Thyroid gland (tissue), 4 donors: ENCODE results near the gene BOK. TPM values are rescaled to one million over a fixed set of nuclear protein-coding genes. Genes with fewer than 3 reads are reported as not detected.

Experiments used
- DNase-seq, 2 donors: peaks; one replicate each; pipeline ENCODE4 v3.0.0-alpha.2; 2019
- H3K27ac ChIP-seq, 3 donors: fragments of 200-600 bp; sonication (generic); 1 replicate in 2 of 3; 2 replicates in 1 of 3; pipeline ENCODE4 v1.5.1; 2016 to 2019; ENCODE audit warnings: mild to moderate bottlenecking in 1 of 3, moderate library complexity in 1 of 3
- H3K27me3 ChIP-seq: fragments of 200-600 bp; sonication (generic); one replicate; pipeline ENCODE4 v1.5.1; 2019
- H3K36me3 ChIP-seq, 2 donors: fragments of 200-600 bp; sonication (generic); one replicate each; pipeline ENCODE4 v1.5.1; 2016 to 2019
- H3K4me1 ChIP-seq, 2 donors: fragments of 200-600 bp; sonication (generic); one replicate each; pipeline ENCODE4 v1.5.1; 2017 to 2019
- H3K4me3 ChIP-seq, 3 donors: fragments of 200-600 bp; sonication (generic); replicated peaks in 1 of 3; 1 replicate in 2 of 3; 2 replicates in 1 of 3; pipeline ENCODE4 v1.5.1; 2016; ENCODE audit warnings: mild to moderate bottlenecking in 1 of 3
- H3K9me3 ChIP-seq: fragments of 200-600 bp; sonication (generic); one replicate; pipeline ENCODE4 v1.5.1; 2017
- CTCF ChIP-seq, 6 experiments: fragments of 200-600 bp in 3 of 6; fragments of 450-650 bp in 3 of 6; sonication (generic) in 3 of 6; IDR thresholded peaks; one replicate each; pipeline ENCODE4 v1.5.1; 2016 to 2019; ENCODE audit warnings: antibody characterized with exemption in 6 of 6, mild to moderate bottlenecking in 2 of 6, inconsistent platforms in 1 of 6, moderate library complexity in 1 of 6
- POLR2A ChIP-seq, 2 donors: fragments of 450-650 bp; IDR thresholded peaks; one replicate each; pipeline ENCODE4 v1.6.1; 2017; ENCODE audit warnings: antibody characterized with exemption in 2 of 2, mild to moderate bottlenecking in 2 of 2, moderate library complexity in 1 of 2
- WGBS, 2 donors: methylation state at CpG; one replicate each; pipeline ENCODE4 v1.1.5; 2017; 5-methylcytosine and 5-hydroxymethylcytosine counted together
- intact Hi-C: fragments of 100-400 bp; cut with DNase I; formaldehyde crosslinking; loops from one replicate; pipeline ENCODE4 v1.15.1; 2023
- total RNA-seq, 4 donors: library from RNA; depleted of rRNA; stranded (reverse); fragments of >200 nt; gene quantifications; one replicate each; pipeline ENCODE4 v1.2.3, GENCODE V29; 2016

The BOK gene
- total RNA-seq, 4 donors from 2014 or later, result 22.2 to 32.1 (median 27.0) TPM

GRCh38 chr2:241556746-241557145 is 1.8 kb upstream of the BOK start:
- DNase-seq, result no peak
- peaks cover 17 to 20% of the 10 kb centered on the region in 2 donors for H3K4me1 ChIP-seq
- intact Hi-C loops, result no loop called here
- TF ChIP-seq POLR2A (IDR thresholded peaks at IDR 0.05), result no peak
- TF ChIP-seq CTCF (IDR thresholded peaks at IDR 0.05), result no peak
- H3K36me3 ChIP-seq, result no peaks in the 10 kb centered on the region
- H3K27ac ChIP-seq, result no peak overlapping the region
- H3K4me3 ChIP-seq, result no peak overlapping the region
- no peaks in the 10 kb centered on the region for H3K27me3 ChIP-seq
- no peaks in the 10 kb centered on the region for H3K9me3 ChIP-seq

- peak overlapping the region in 2 of 3 donors; percentile 32 to 57 for H3K27ac ChIP-seq
- no peak for TF ChIP-seq POLR2A (IDR thresholded peaks at IDR 0.05)
- no peak for TF ChIP-seq CTCF (IDR thresholded peaks at IDR 0.05)
- 6 to 13% methylated on average over 3 to 9 of the region's 78 CpGs for WGBS, 2 donors
- peak overlapping the region; percentile 44 to 70 (median 66) for H3K4me3 ChIP-seq
- H3K27me3 ChIP-seq, result no peaks in the 10 kb centered on the region
- no peaks in the 10 kb centered on the region for H3K9me3 ChIP-seq
- intact Hi-C loops, result no loop called here
- peak; percentile 50 to 60 for DNase-seq
- H3K36me3 ChIP-seq, result no peaks in the 10 kb centered on the region
- H3K4me1 ChIP-seq, result peaks cover 22 to 28% of the 10 kb centered on the region in 2 donors
These were observed 997 bp downstream of the BOK start for GRCh38 chr2:241559323-241560161.

- intact Hi-C loops, result no loop called here
These were observed 1.8 kb downstream of the BOK start for GRCh38 chr2:241560162-241560882.

GRCh38 chr2:241560883-241561474 is 2.4 kb downstream of the BOK start:
- Histone ChIP-seq H3K4me3 (no peak overlapping the region), H3K4me1 (peaks cover 22 to 28% of the 10 kb centered on the region in 2 donors), H3K27me3 (no peaks in the 10 kb centered on the region), H3K9me3 (no peaks in the 10 kb centered on the region), H3K36me3 (no peaks in the 10 kb centered on the region), H3K27ac (no peak overlapping the region)
- 70 to 82% methylated on average over 5 to 8 of the region's 19 CpGs for WGBS, 2 donors
- peak in 1 of 2 donors; percentile 21 for DNase-seq
- intact Hi-C loops, result no loop called here
- no peak for TF ChIP-seq POLR2A (IDR thresholded peaks at IDR 0.05)
- no peak for TF ChIP-seq CTCF (IDR thresholded peaks at IDR 0.05)

More at GRCh38 chr2:241560162-241560882, 1.8 kb downstream of the BOK start:
- peak overlapping the region in 2 of 3 donors; percentile 32 to 57 for H3K27ac ChIP-seq
- no peak for DNase-seq
- H3K4me1 ChIP-seq, result peaks cover 22 to 28% of the 10 kb centered on the region in 2 donors
- TF ChIP-seq POLR2A (IDR thresholded peaks at IDR 0.05), result no peak
- H3K36me3 ChIP-seq, result no peaks in the 10 kb centered on the region
- no peak overlapping the region for H3K4me3 ChIP-seq
- no peaks in the 10 kb centered on the region for H3K9me3 ChIP-seq
- 66 to 81% methylated on average over 6 to 15 of the region's 18 CpGs for WGBS, 2 donors
- no peaks in the 10 kb centered on the region for H3K27me3 ChIP-seq

- Histone ChIP-seq H3K4me1 (peaks cover 22 to 28% of the 10 kb centered on the region in 2 donors), H3K9me3 (no peaks in the 10 kb centered on the region), H3K4me3 (no peak overlapping the region), H3K36me3 (no peaks in the 10 kb centered on the region), H3K27me3 (no peaks in the 10 kb centered on the region), H3K27ac (no peak overlapping the region)
- DNase-seq, result peak; percentile 81 to 82
- WGBS, 2 donors, result 19 to 39% methylated on average over 9 to 10 of the region's 18 CpGs
- intact Hi-C loops, result no loop called here
- TF ChIP-seq CTCF (IDR thresholded peaks at IDR 0.05) (no peak), POLR2A (IDR thresholded peaks at IDR 0.05) (no peak)
These were observed 3.3 kb downstream of the BOK start for GRCh38 chr2:241561832-241562231.
